ENCODE data around the gene SUSD1.

- TF ChIP-seq, protein P1, sequence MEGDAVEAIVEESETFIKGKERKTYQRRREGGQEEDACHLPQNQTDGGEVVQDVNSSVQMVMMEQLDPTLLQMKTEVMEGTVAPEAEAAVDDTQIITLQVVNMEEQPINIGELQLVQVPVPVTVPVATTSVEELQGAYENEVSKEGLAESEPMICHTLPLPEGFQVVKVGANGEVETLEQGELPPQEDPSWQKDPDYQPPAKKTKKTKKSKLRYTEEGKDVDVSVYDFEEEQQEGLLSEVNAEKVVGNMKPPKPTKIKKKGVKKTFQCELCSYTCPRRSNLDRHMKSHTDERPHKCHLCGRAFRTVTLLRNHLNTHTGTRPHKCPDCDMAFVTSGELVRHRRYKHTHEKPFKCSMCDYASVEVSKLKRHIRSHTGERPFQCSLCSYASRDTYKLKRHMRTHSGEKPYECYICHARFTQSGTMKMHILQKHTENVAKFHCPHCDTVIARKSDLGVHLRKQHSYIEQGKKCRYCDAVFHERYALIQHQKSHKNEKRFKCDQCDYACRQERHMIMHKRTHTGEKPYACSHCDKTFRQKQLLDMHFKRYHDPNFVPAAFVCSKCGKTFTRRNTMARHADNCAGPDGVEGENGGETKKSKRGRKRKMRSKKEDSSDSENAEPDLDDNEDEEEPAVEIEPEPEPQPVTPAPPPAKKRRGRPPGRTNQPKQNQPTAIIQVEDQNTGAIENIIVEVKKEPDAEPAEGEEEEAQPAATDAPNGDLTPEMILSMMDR (IDR thresholded peaks at IDR 0.05; ENCODE audit: borderline replicate concordance, extremely low read depth, low read length, poor library complexity, severe bottlenecking) = no peak
- no peak for TF ChIP-seq EZH2 (IDR thresholded peaks at IDR 0.05; ENCODE audit: borderline replicate concordance, low read depth, low read length, severe bottlenecking)
Observed at GRCh38 chr9:112130997-112131396, 44.1 kb downstream of the SUSD1 start.

All from DND-41 (cell line).